H1 (cell line): ENCODE results near the gene ATP5ME. TPM values are rescaled to one million over a fixed set of nuclear protein-coding genes. Genes with fewer than 3 reads are reported as not detected.

Experiments used
- CHD2 ChIP-seq: IDR thresholded peaks from 2 replicates; pipeline ENCODE4 v1.6.1; 2012; ENCODE audit warnings: low read length, improper control_type of control experiment
- CHD7 ChIP-seq: fragments of 300-600 bp; sonication (generic); IDR thresholded peaks from 2 replicates; pipeline ENCODE4 v1.7.1; 2012; ENCODE audit warnings: low read length, moderate library complexity, mild to moderate bottlenecking, inconsistent platforms; ENCODE audit not compliant: insufficient replicate concordance
- CTBP2 ChIP-seq: IDR thresholded peaks from 2 replicates; pipeline ENCODE4 v1.7.0; 2011; ENCODE audit warnings: borderline replicate concordance, mild to moderate bottlenecking, moderate library complexity, mixed read lengths, low read length; ENCODE audit not compliant: insufficient read depth, insufficient read length
- RAD21 ChIP-seq, 2 experiments: IDR thresholded peaks in 1 of 2; conservative IDR thresholded peaks in 1 of 2; 2 replicates each; pipeline ENCODE4 v1.6.1; 2011; ENCODE audit warnings: low read depth in 2 of 2, low read length in 2 of 2, improper control_type of control experiment in 1 of 2, inconsistent platforms in 1 of 2, mild to moderate bottlenecking in 1 of 2, moderate library complexity in 1 of 2
- RBBP5 ChIP-seq: IDR thresholded peaks from 2 replicates; pipeline ENCODE4 v1.7.1; 2012; ENCODE audit warnings: low read depth, mild to moderate bottlenecking, inconsistent platforms, low read length, moderate library complexity, borderline replicate concordance
- SRF ChIP-seq: IDR thresholded peaks from 2 replicates; pipeline ENCODE4 v1.6.1; 2011; ENCODE audit warnings: mild to moderate bottlenecking, low read depth, low read length, moderate library complexity
- TAF7 ChIP-seq: optimal IDR thresholded peaks from 2 replicates; pipeline ENCODE3; 2011; ENCODE audit warnings: low read depth, mild to moderate bottlenecking, inconsistent platforms, low read length, moderate library complexity, borderline replicate concordance
- USF2 ChIP-seq: IDR thresholded peaks from 2 replicates; pipeline ENCODE4 v1.6.1; 2011; ENCODE audit warnings: low read length, improper control_type of control experiment
- ZNF274 ChIP-seq: IDR thresholded peaks from 2 replicates; pipeline ENCODE4 v1.7.0; 2012; ENCODE audit warnings: low read length, borderline replicate concordance; ENCODE audit errors: extremely low read depth
- polyA plus RNA-seq, 7 experiments: library from polyadenylated mRNA; depleted of rRNA in 3 of 7; stranded (reverse) in 5 of 7; unstranded in 2 of 7; fragments of >200 nt in 5 of 7; fragments of 200-250 nt in 2 of 7; gene quantifications; 1 replicate in 5 of 7; 2 replicates in 1 of 7; 4 replicates in 1 of 7; pipeline versions ENCODE4 v1.2.1 to v1.2.3, GENCODE V29; 2011 to 2013; ENCODE audit warnings: missing spikeins in 2 of 7, mixed read lengths in 2 of 7
- total RNA-seq: library from RNA; stranded (reverse); fragmentation: NEBNext Ultra II Directional; extraction: Animal tissue kit (Norgen Biotek cat#: 25700); gene quantifications from 2 replicates; pipeline ENCODE4 v1.2.1, GENCODE V29; 2021

ATP5ME gene
- total and polyA plus RNA-seq, 2 of the 8 experiments (the other 6 are each of a cell fraction or from before 2014, with no cell fraction given) = 375 to 450 TPM

GRCh38 chr4:649751-650310 is 24.2 kb downstream of the ATP5ME start (continued):
- TF ChIP-seq CHD7 (no peak), CTBP2 (no peak), ZNF274 (no peak), USF2 (no peak), TAF7 (no peak), CHD2 (no peak), SRF (no peak), RAD21 (IDR thresholded peaks at IDR 0.05 in 1 of 2, conservative IDR thresholded peaks at IDR 0.05 in 1 of 2; ENCODE audit: low read depth in 2 of 2, low read length in 2 of 2) (no peak), RBBP5 (no peak)
